GM10248 (cell line): Measurements from ENCODE around the gene SINHCAF.

ENCODE experiments used
- CTCF ChIA-PET: fragments of 300-600 bp; sonication (Branson Sonifier 250); formaldehyde crosslinking; extraction: SDS; loops from one replicate; lab custom pipeline; 2021; ENCODE audit warnings: antibody characterized with exemption; lab: Yijun Ruan, JAX
- POLR2A ChIA-PET: fragments of 350-650 bp; sonication (Branson Sonifier 250); formaldehyde crosslinking; extraction: SDS; loops from one replicate; lab custom pipeline; 2020; ENCODE audit warnings: antibody characterized with exemption; lab: Yijun Ruan, JAX
- DNase-seq: peaks from one replicate; pipeline ENCODE4 v3.0.0; 2012; ENCODE audit errors: extremely low spot score
- CTCF ChIP-seq: IDR thresholded peaks from 2 replicates; pipeline ENCODE4 v1.5.1; 2012; ENCODE audit warnings: mild to moderate bottlenecking, low read depth; ENCODE audit errors: extremely low read depth, missing control alignments, control extremely low read depth

The SINHCAF gene

DNA sequence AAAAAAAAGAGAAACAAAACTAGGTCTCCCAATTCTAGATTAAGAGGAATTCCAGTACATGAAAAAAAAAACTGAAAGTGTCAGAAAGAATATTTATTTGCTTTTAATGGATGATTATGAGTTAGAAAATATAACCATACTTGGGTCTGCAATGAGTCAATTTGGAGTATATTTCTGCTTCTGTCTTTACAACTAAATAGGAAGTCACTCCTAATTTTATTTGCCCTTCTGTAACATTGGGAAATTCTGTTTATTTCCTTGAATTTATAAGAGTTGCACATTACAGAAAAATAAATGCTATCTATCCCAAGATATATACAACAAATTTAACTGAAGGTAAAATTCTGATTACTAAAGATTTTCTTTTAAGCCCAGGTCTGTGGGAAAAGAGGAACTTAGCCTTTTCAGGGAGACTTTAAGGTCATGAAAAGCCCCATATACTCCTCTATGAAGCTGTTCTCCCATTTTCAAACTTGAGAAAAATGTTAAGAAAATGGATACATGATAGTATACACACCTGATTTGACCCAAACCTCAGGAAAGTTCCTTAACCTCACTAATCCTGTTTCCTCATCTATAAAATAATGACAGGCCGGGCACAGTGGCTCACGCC lies 7.2 kb downstream of the SINHCAF start:
- no peak for TF ChIP-seq CTCF
- ChIA-PET POLR2A (interaction anchor here (0.6 kb wide), 1 partner anchor 35 kb away, joined by 5 read pairs; no protein-coding TSS in a partner anchor), CTCF (interaction anchor here (1.1 to 2.5 kb wide), 5 partner anchors 17 to 47 kb away, joined by 3 to 11 read pairs (median 8); no protein-coding TSS in a partner anchor)
- DNase-seq = no peak

DNA sequence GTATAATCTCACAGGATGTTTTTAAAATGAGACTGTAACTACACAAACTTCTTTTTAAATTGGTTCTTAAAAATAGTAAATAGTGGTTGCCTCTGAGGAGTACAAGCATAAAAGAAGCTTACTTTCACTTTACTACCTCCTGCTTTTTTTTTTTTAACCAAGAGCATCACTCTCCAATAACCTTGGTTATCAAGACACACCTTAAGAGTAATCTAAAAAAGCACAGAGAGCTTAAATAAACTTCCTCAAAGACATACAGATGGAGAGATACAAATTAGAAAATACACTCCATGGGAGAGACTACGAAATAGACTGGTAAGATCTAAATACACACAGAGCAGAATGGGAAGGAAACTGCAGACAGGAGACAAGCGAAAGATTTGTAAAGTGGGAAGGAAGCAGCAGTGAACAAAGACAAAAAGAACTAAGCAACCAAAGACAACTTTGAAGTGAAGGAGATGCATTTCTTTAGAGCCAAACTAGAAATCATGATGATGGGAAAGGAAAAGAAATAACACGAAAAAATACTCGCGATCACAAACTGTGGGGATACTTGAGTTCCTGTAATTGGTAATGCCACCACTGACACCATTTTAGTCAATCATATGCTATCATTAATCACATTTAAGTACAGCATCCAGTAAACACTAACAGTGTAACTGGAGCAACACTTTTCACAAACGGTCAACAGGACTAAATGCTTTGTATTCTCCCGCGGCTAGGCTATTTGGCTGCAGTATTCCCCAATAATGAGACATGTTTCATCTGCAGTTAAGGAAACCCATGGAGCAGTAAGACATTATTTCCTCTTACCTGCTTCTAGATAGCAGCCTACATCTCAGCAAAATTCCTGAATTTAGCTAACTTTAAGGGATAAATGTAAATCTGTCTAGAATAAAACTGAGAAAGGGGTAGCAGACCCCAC lies 8.2 kb downstream of the SINHCAF start:
- TF ChIP-seq CTCF = no peak
- DNase-seq = no peak
- POLR2A ChIA-PET = no interaction called here
- CTCF ChIA-PET = interaction anchor here (1.3 to 2.5 kb wide), 2 partner anchors 20 to 38 kb away, joined by 3 to 8 read pairs; no protein-coding TSS in a partner anchor

- no peak for TF ChIP-seq CTCF
- POLR2A ChIA-PET = no interaction called here
- CTCF ChIA-PET = interaction anchor here (1.2 to 2.5 kb wide), 5 partner anchors 9 to 39 kb away, joined by 3 to 8 read pairs (median 3); no protein-coding TSS in a partner anchor
- no peak for DNase-seq
These were observed 9.1 kb downstream of the SINHCAF start for GRCh38 chr12:31316891-31317290.

DNA sequence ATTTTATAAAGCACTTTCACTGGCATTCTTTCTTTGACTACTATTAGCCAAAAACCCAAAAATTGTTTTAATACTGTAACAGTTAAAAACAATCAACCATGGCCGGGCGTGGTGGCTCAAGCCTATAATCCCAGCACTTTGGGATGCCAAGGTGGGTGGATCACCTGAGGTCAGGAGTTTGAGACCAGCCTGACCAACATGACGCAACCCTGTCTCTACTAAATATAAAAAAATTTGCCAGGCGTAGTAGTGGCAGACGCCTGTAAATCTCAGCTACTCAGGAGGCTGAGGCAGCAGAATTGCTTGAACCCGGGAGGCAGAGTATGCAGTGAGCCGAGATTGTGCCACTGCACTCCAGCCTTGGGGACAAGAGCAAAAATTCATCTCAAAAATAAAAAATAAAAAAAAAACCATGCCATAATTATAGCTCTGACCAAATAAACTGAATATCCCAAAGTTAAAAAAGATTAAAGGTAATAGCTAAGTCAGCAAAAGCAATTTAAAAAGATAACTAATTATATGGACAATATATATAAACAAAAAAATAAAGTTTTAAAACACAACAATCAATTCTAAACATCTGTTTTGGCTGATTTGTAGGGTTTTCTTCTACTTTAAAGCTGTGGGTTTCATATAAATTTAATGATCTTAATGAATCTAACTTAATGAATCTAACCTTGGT lies 10.0 kb downstream of the SINHCAF start:
- TF ChIP-seq CTCF = no peak
- no peak for DNase-seq
- ChIA-PET POLR2A (interaction anchor here (0.6 kb wide), 1 partner anchor 179 kb away, joined by 6 read pairs; no protein-coding TSS in a partner anchor), CTCF (interaction anchor here (1.0 to 2.5 kb wide), 7 partner anchors 8 to 45 kb away, joined by 3 to 10 read pairs (median 3); no protein-coding TSS in a partner anchor)

- no peak for TF ChIP-seq CTCF
- no peak for DNase-seq
- CTCF ChIA-PET = interaction anchor here (1.0 to 1.6 kb wide), 5 partner anchors 11 to 44 kb away, joined by 3 to 10 read pairs (median 4); no protein-coding TSS in a partner anchor
- POLR2A ChIA-PET = interaction anchor here (0.6 kb wide), 1 partner anchor 13 kb away, joined by 3 read pairs; no protein-coding TSS in a partner anchor
These were observed 10.8 kb downstream of the SINHCAF start for GRCh38 chr12:31315044-31315715.
